PC-9 (cell line): ENCODE data around the gene KCNK17.

Experiments used
- EZH2 ChIP-seq: fragments of 200-600 bp; sonication (generic); IDR thresholded peaks from 2 replicates; pipeline ENCODE4 v1.8.0; 2017; ENCODE audit warnings: antibody characterized with exemption, low read depth
- TF ChIP-seq, protein P1 (sequence below): fragments of 200-600 bp; sonication (generic); conservative IDR thresholded peaks from 2 replicates; pipeline ENCODE4 v1.6.1; 2017; ENCODE audit warnings: mixed run types, antibody characterized with exemption, mild to moderate bottlenecking, moderate library complexity

DNA sequence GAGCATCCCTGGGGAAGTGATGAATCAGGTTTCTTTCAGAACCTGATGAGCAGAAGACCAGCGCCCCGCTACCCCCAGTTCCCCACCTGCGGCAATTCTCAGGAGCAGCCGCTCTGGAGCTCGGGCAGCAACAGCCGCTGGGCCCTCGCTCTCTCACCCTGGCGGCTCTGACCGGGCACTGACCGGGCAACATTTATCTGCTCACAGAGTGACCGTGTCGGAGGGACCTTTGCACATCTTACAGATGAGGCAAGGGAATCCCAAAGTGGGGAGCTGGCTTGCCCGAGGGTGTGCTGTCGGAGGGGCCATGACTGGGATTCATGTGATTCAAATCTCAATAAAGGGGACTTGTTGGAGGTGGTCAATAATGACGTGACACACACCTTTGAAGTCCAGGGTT, 34.5 kb upstream of the KCNK17 start:
- TF ChIP-seq, protein P1, sequence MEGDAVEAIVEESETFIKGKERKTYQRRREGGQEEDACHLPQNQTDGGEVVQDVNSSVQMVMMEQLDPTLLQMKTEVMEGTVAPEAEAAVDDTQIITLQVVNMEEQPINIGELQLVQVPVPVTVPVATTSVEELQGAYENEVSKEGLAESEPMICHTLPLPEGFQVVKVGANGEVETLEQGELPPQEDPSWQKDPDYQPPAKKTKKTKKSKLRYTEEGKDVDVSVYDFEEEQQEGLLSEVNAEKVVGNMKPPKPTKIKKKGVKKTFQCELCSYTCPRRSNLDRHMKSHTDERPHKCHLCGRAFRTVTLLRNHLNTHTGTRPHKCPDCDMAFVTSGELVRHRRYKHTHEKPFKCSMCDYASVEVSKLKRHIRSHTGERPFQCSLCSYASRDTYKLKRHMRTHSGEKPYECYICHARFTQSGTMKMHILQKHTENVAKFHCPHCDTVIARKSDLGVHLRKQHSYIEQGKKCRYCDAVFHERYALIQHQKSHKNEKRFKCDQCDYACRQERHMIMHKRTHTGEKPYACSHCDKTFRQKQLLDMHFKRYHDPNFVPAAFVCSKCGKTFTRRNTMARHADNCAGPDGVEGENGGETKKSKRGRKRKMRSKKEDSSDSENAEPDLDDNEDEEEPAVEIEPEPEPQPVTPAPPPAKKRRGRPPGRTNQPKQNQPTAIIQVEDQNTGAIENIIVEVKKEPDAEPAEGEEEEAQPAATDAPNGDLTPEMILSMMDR, result no peak
- no peak for TF ChIP-seq EZH2
